Activated T-helper 1 cell treated with anti-CD3 and anti-CD28 coated beads, Interleukin-2, amount 50 U/mL, for 16 hours (primary cell): ENCODE measurements around the gene TTLL9.

Source experiments
- DNase-seq, 2 donors: peaks; one replicate each; pipeline ENCODE4 v3.0.0-alpha.2; 2020; ENCODE audit warnings: low read depth in 1 of 2, low spot score in 1 of 2

TTLL9 gene

GRCh38 chr20:31975874-31976273 lies 105.4 kb downstream of the TTLL9 start:
- DNase-seq, result no peak

- DNase-seq, result no peak
These were observed 106.6 kb downstream of the TTLL9 start for GRCh38 chr20:31977080-31977479.

- no peak for DNase-seq
These were observed 109.4 kb downstream of the TTLL9 start for GRCh38 chr20:31979713-31980426.

- DNase-seq, result no peak
These were observed 111.3 kb downstream of the TTLL9 start for GRCh38 chr20:31981784-31982183.

- DNase-seq, result no peak
These were observed 114.6 kb downstream of the TTLL9 start for GRCh38 chr20:31984981-31985471.

GRCh38 chr20:31987744-31988143 lies 117.3 kb downstream of the TTLL9 start:
- DNase-seq, result no peak

- no peak for DNase-seq
These were observed 118.1 kb downstream of the TTLL9 start for GRCh38 chr20:31988430-31989015.

GRCh38 chr20:31989030-31989645 lies 118.7 kb downstream of the TTLL9 start:
- DNase-seq, result no peak

GRCh38 chr20:31990641-31991338 lies 120.4 kb downstream of the TTLL9 start:
- DNase-seq, result no peak

- DNase-seq, result no peak
These were observed 120.9 kb downstream of the TTLL9 start for GRCh38 chr20:31991339-31991705.

GRCh38 chr20:31992086-31992485 lies 121.7 kb downstream of the TTLL9 start:
- DNase-seq, result no peak
